Spleen (tissue), 11 donors: ENCODE measurements around the gene RHOT2. TPM values are rescaled to one million over a fixed set of nuclear protein-coding genes. Genes with fewer than 3 reads are reported as not detected.
A peak's percentile ranks its signal among the peaks of the same experiment; 100 is the strongest.

Experiments used
- DNase-seq: peaks from one replicate; pipeline ENCODE4 v3.0.0-alpha.2; 2020
- H3K27ac ChIP-seq, 8 donors: fragments of 200-600 bp; sonication (generic) in 7 of 8; 1 replicate in 4 of 8; 2 replicates in 4 of 8; pipeline versions ENCODE4 v1.5.0 to v1.8.0; 2016 to 2021; ENCODE audit warnings: inconsistent platforms in 4 of 8, mild to moderate bottlenecking in 4 of 8, moderate library complexity in 1 of 8
- H3K27me3 ChIP-seq, 7 donors: fragments of 200-600 bp; sonication (generic) in 6 of 7; replicated peaks in 1 of 7; 1 replicate in 4 of 7; 2 replicates in 3 of 7; pipeline versions ENCODE4 v1.5.0 to v1.8.0; 2016 to 2021; ENCODE audit warnings: inconsistent platforms in 3 of 7, mild to moderate bottlenecking in 1 of 7
- H3K36me3 ChIP-seq, 6 donors: fragments of 200-600 bp; sonication (generic) in 5 of 6; 1 replicate in 4 of 6; 2 replicates in 2 of 6; pipeline versions ENCODE4 v1.5.0 to v1.8.0; 2016 to 2021; ENCODE audit warnings: inconsistent platforms in 2 of 6
- H3K4me1 ChIP-seq, 6 donors: fragments of 200-600 bp; sonication (generic) in 5 of 6; 1 replicate in 3 of 6; 2 replicates in 3 of 6; pipeline versions ENCODE4 v1.5.0 to v1.8.0; 2016 to 2021; ENCODE audit warnings: inconsistent platforms in 3 of 6
- H3K4me3 ChIP-seq, 8 donors: fragments of 200-600 bp; sonication (generic) in 7 of 8; 1 replicate in 4 of 8; 2 replicates in 4 of 8; pipeline versions ENCODE4 v1.5.0 to v1.8.0; 2016 to 2021; ENCODE audit warnings: inconsistent platforms in 4 of 8, mild to moderate bottlenecking in 4 of 8, moderate library complexity in 2 of 8
- H3K9me3 ChIP-seq, 8 donors: fragments of 200-600 bp; sonication (generic) in 7 of 8; 1 replicate in 4 of 8; 2 replicates in 4 of 8; pipeline versions ENCODE4 v1.5.0 to v1.8.0; 2016 to 2021; ENCODE audit warnings: inconsistent platforms in 4 of 8
- POLR2A ChIP-seq, 3 donors: fragments of 450-650 bp; IDR thresholded peaks; one replicate each; pipeline ENCODE4 v1.5.1; 2017; ENCODE audit warnings: antibody characterized with exemption in 3 of 3, mild to moderate bottlenecking in 1 of 3
- POLR2AphosphoS5 ChIP-seq, 3 donors: sonication (generic); formaldehyde crosslinking; IDR thresholded peaks; one replicate each; pipeline ENCODE4 v1.5.1; 2017; ENCODE audit warnings: antibody characterized with exemption in 3 of 3
- WGBS, 5 donors: extraction: QIAGEN DNeasy Blood & Tissue Kit in 3 of 5; methylation state at CpG; one replicate each; pipeline versions ENCODE4 v1.1.5 to v1.1.7; 2013 to 2018; 5-methylcytosine and 5-hydroxymethylcytosine counted together
- intact Hi-C: fragments of 100-400 bp; cut with DNase I; formaldehyde crosslinking; loops from one replicate; pipeline ENCODE4 v1.15.0; 2023; ENCODE audit warnings: low total_unique reads
- polyA plus RNA-seq, 3 donors: library from polyadenylated mRNA; stranded (reverse); fragments of 200-250 nt; gene quantifications; one replicate each; pipeline ENCODE4 v1.2.1, GENCODE V29; 2013
- total RNA-seq, 7 donors: library from RNA; depleted of rRNA in 3 of 7; stranded (reverse); fragments of >200 nt in 3 of 7; fragmentation: NEBNext Ultra II Directional in 4 of 7; extraction: Animal tissue kit (Norgen Biotek cat#: 25700) in 4 of 7; gene quantifications; one replicate each; pipeline versions ENCODE4 v1.1.0 to v1.2.1, GENCODE V29; 2016 to 2021
- TF ChIP-seq, protein P1 (sequence below), 11 experiments: fragments of 200-600 bp in 7 of 11; fragments of 450-650 bp in 4 of 11; sonication (generic) in 4 of 11; IDR thresholded peaks in 8 of 11; conservative IDR thresholded peaks in 3 of 11; 1 replicate in 7 of 11; 2 replicates in 4 of 11; pipeline versions ENCODE4 v1.4.0 to v1.8.0; 2016 to 2021; ENCODE audit warnings: antibody characterized with exemption in 11 of 11, inconsistent platforms in 4 of 11, mild to moderate bottlenecking in 1 of 11
- donor health status: healthy with polysubstance abuse.
- donor health status: DM: no; HTN: no; CAD: no; lungs with moderate emphysema.
- donor health status: DM: no; HTN: no; CAD: no.
- donor health status: Bipolar disorder and iron deficiency.
- donor health status: healthy.
- donor health status: DM: no; HTN: no; CAD: no.
- donor health status: DM: yes; HTN: yes; CAD: no.

Gene RHOT2
- total and polyA plus RNA-seq, 10 donors: 71.3 to 309 (median 137) TPM

DNA sequence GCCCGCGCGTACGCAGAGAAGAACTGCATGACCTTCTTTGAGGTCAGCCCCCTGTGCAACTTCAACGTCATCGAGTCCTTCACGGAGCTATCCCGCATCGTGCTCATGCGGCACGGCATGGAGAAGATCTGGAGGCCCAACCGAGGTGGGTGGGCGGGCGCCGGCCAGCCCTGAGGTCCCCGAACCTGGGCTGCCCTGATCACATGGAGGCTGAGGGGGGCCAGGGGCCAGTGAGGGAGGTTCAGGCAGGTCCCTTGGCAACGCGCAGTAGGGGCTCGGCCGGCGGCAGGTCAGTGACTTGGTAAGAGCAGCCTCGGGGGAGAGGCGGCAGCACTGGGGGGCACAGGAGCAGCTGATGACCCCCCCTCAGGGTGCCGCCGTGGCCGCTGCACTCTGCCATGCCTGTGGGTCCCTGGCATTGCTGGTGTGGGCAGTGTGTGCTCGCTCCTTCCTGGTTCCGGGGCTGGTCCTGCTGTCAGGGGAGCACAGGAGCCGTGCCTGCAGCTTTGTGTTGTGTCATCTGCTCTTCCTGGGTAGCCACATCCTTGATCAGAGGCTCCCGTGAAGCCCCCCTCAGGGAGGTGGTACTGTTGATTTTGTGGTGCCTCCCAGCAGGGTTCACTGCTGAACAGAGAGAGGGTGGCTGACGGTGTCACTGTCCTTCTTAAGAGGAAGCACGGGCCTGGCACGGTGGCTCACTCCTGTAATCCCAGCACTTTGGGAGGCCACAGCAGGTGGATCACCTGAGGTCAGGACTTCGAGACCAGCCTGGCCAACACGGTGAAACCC lies 41.8 kb upstream of the RHOT2 start:
- intact Hi-C loops: no loop called here
- Histone ChIP-seq H3K9me3 (no peaks in the 10 kb centered on the region), H3K27ac (no peak overlapping the region), H3K4me1 (peaks cover 0 to 32% (median 15%) of the 10 kb centered on the region in 6 donors), H3K36me3 (peaks cover 0 to 55% (median 35%) of the 10 kb centered on the region in 6 donors), H3K27me3 (peaks cover 0 to 9% (median 0%) of the 10 kb centered on the region in 7 donors), H3K4me3 (no peak overlapping the region)
- 90 to 96% (median 93%) methylated on average over 22 to 35 of the region's 35 CpGs for WGBS, 5 donors
- DNase-seq: no peak
- TF ChIP-seq POLR2AphosphoS5 (IDR thresholded peaks at IDR 0.05): peak in 1 of 3 donors; percentile 19
- TF ChIP-seq, protein P1, sequence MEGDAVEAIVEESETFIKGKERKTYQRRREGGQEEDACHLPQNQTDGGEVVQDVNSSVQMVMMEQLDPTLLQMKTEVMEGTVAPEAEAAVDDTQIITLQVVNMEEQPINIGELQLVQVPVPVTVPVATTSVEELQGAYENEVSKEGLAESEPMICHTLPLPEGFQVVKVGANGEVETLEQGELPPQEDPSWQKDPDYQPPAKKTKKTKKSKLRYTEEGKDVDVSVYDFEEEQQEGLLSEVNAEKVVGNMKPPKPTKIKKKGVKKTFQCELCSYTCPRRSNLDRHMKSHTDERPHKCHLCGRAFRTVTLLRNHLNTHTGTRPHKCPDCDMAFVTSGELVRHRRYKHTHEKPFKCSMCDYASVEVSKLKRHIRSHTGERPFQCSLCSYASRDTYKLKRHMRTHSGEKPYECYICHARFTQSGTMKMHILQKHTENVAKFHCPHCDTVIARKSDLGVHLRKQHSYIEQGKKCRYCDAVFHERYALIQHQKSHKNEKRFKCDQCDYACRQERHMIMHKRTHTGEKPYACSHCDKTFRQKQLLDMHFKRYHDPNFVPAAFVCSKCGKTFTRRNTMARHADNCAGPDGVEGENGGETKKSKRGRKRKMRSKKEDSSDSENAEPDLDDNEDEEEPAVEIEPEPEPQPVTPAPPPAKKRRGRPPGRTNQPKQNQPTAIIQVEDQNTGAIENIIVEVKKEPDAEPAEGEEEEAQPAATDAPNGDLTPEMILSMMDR (IDR thresholded peaks at IDR 0.05 in 8 of 11, conservative IDR thresholded peaks at IDR 0.05 in 3 of 11): no peak

DNA sequence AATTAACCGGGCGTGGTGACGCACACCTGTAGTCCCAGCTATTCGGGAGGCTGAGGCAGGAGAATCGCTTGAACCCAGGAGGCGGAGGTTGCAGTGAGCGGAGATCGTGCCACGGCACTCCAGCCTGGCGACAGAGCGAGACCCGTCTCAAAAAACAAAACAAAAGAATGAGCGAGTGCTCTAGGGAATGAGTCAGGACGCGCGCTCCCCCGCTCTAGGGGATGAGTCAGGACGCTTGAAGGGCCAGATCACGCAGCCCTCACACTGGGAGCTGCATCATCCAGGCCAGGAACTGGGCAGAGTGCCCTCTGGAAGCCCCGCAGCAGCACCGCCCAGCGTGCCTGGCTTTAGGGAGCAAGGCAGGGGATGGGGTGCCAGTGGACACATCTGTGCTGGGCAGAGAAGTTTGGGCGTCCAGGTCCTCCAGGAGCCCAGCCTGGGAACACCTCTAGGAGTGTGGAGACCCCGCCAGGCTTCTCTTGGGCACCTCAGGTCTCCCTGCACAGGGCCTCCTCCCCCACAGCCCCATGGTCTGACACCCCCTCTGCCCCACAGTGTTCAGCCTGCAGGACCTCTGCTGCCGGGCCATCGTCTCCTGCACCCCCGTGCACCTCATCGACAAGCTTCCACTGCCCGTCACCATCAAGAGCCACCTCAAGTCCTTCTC lies 41.0 kb upstream of the RHOT2 start:
- H3K4me1 ChIP-seq: peaks cover 0 to 34% (median 18%) of the 10 kb centered on the region in 6 donors
- H3K9me3 ChIP-seq: no peaks in the 10 kb centered on the region
- H3K4me3 ChIP-seq: no peak overlapping the region
- TF ChIP-seq POLR2A (IDR thresholded peaks at IDR 0.05) (no peak), POLR2AphosphoS5 (IDR thresholded peaks at IDR 0.05) (no peak)
- TF ChIP-seq, protein P1 (IDR thresholded peaks at IDR 0.05 in 8 of 11, conservative IDR thresholded peaks at IDR 0.05 in 3 of 11): no peak
- intact Hi-C loops: no loop called here
- 90 to 97% (median 93%) methylated on average over 28 to 29 of the region's 29 CpGs for WGBS, 5 donors
- no peak overlapping the region for H3K27ac ChIP-seq
- H3K27me3 ChIP-seq: peaks cover 0 to 13% (median 0%) of the 10 kb centered on the region in 7 donors
- DNase-seq: no peak
- H3K36me3 ChIP-seq: peaks cover 0 to 50% (median 35%) of the 10 kb centered on the region in 6 donors

DNA sequence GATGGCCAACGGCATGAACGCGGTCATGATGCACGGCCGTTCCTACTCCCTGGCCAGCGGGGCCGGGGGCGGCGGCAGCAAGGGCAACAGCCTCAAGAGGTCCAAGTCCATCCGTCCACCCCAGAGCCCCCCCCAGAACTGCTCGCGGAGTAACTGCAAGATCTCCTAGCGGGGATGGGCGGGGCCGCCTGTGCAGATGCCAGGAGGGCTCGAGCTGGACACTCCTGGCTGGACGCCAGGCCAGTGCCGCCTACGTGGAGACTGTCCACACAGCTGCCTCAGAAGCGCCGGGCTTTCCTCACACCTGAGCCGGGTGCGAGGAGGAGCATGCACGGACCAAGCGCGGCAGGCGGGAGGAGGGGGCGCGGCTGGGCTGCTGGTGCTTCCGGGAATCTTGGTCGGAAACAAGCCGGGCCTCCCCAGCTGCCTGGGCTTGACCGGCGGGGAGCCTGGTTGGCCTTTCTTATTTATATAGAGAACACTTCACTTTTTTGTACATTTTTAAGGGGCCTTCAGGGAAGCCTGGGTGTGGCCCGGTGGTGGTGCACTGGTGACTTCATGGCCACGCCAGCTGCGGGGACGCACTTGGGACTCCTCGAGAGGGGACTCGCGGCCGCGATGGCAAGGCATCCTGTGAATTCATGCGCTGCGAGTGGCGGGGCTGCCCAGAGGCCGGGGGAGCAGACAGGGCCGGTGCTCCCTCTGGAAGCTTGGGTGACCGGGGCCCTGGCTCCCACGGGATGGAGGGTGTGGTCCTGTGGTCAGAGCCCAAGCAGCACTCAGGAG lies 40.3 kb upstream of the RHOT2 start:
- H3K9me3 ChIP-seq: no peaks in the 10 kb centered on the region
- H3K36me3 ChIP-seq: peaks cover 0 to 54% (median 36%) of the 10 kb centered on the region in 6 donors
- DNase-seq: peak; percentile 74
- H3K4me3 ChIP-seq: no peak overlapping the region
- WGBS, 5 donors: 89 to 94% (median 91%) methylated on average over 38 to 50 of the region's 50 CpGs
- H3K27ac ChIP-seq: no peak overlapping the region
- intact Hi-C loops: no loop called here
- peaks cover 0 to 13% (median 0%) of the 10 kb centered on the region in 7 donors for H3K27me3 ChIP-seq
- no peak for TF ChIP-seq POLR2A (IDR thresholded peaks at IDR 0.05)
- no peak for TF ChIP-seq POLR2AphosphoS5 (IDR thresholded peaks at IDR 0.05)
- H3K4me1 ChIP-seq: peaks cover 0 to 36% (median 18%) of the 10 kb centered on the region in 6 donors

DNA sequence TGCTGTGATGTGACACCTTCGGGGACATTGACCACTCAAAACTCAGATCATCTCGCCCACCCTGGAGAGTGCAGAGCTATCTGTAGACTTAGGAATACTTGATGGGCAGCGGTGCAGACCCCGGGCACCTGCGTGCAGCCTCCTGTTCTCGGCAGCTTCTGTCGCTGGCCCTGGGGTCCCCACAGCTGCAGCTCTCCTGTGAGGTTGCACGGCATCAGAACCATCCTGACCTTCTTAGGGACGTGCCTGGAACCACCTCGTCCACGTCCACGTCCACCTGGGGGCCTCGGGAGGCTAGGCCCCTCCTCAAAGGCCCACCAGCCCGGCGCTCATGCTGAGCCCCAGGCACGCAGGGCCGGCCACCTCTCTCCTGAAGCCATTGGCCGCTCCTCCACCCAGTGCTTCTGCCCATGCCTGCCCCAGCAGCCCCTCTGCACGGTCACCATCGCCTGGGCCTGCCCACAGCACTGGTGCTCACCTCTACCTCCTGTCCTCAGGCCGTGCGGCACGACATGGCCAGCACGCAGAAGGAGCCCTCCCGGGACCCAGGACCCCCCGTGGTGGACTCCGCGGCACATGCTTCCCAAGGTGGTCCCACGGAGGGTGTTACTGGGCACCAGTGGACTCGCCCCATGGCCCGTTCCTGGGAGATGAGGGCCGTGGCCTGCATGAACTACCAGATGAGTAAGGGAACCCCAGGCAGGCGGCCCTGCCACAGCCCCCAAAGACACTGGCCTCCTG lies 39.4 kb upstream of the RHOT2 start:
- intact Hi-C loops: no loop called here
- H3K4me1 ChIP-seq: peaks cover 0 to 38% (median 18%) of the 10 kb centered on the region in 6 donors
- DNase-seq: peak; percentile 76
- WGBS, 5 donors: 91 to 95% (median 94%) methylated on average over 19 to 33 of the region's 33 CpGs
- H3K4me3 ChIP-seq: no peak overlapping the region
- TF ChIP-seq POLR2A (IDR thresholded peaks at IDR 0.05) (no peak), POLR2AphosphoS5 (IDR thresholded peaks at IDR 0.05) (no peak)
- TF ChIP-seq, protein P1 (IDR thresholded peaks at IDR 0.05 in 8 of 11, conservative IDR thresholded peaks at IDR 0.05 in 3 of 11): no peak
- no peaks in the 10 kb centered on the region for H3K9me3 ChIP-seq
- peaks cover 0 to 63% (median 45%) of the 10 kb centered on the region in 6 donors for H3K36me3 ChIP-seq
- H3K27ac ChIP-seq: peak overlapping the region in 3 of 8 donors; percentile 39 to 48 (median 48)
- peaks cover 0 to 13% (median 0%) of the 10 kb centered on the region in 7 donors for H3K27me3 ChIP-seq
